ENCODE data around the gene FKBP1A. TPM values are rescaled to one million over a fixed set of nuclear protein-coding genes. Genes with fewer than 3 reads are reported as not detected.

Gene FKBP1A
- total and polyA plus RNA-seq, 10 of the 15 experiments (the other 5 are each of a cell fraction or from before 2014, with no cell fraction given) = 103 to 687 (median 254) TPM

GRCh38 chr20:1328680-1329330 lies 64.0 kb downstream of the FKBP1A start, which contains the start of gene SDCBP2:
TSS of gene SDCBP2 (minus strand) at chr20:1329139. CDS start at chr20:1320416, 8,723 bp downstream.
- POLR2A ChIA-PET = interaction anchor here (0.8 to 7.0 kb wide), 2 partner anchors 46 to 62 kb away, joined by 3 to 76 read pairs; partner anchors contain the start of gene FKBP1A
- Histone ChIP-seq H3K27ac (ENCODE audit: control insufficient read depth, insufficient read depth) (peak within 1 kb of the TSS; percentile 54), H3K9ac (ENCODE audit: control insufficient read depth, insufficient read depth, low read length) (peak within 1 kb of the TSS; percentile 48), H3K9me3 (replicated peaks; ENCODE audit: control insufficient read depth, insufficient read depth, low read length) (no peaks in the 10 kb centered on the region), H3K4me1 (ENCODE audit: control insufficient read depth, insufficient read depth, low read length) (peaks cover 34% of the 10 kb centered on the region), H3K79me2 (ENCODE audit: control insufficient read depth, insufficient read depth, low read length) (peaks cover 52% of the 10 kb centered on the region), H3K27me3 (replicated peaks in 1 of 2; ENCODE audit: control insufficient read depth in 2 of 2, insufficient read depth in 2 of 2, low read length in 1 of 2) (no peaks in the 10 kb centered on the region), H3K4me3 (peak within 1 kb of the TSS; percentile 90; the same call in 1 of the 2 replicates), H2AFZ (ENCODE audit: control insufficient read depth, low read depth, low read length) (no peak within 1 kb of the TSS), H4K20me1 (ENCODE audit: control insufficient read depth, insufficient read depth) (no peaks in the 10 kb centered on the region; the same call in 1 of the 2 replicates), H3K4me2 (ENCODE audit: control insufficient read depth, insufficient read depth) (peak within 1 kb of the TSS; percentile 80), H3K36me3 (ENCODE audit: control insufficient read depth in 2 of 2, insufficient read depth in 2 of 2, low read length in 1 of 2) (no peaks in the 10 kb centered on the region)
- RAD21 ChIA-PET (ENCODE audit: unreplicated experiment) = interaction anchor here (0.9 to 4.6 kb wide), 6 partner anchors 48 to 175 kb away, joined by 3 to 37 read pairs (median 6); no protein-coding TSS in a partner anchor
- no TSS peak for BruUV-seq (replicated peaks)
- in situ Hi-C loops (cut with MboI) (no loop called here), intact Hi-C loops (cut with micrococcal nuclease; ENCODE audit: unreplicated experiment) (no loop called here)
- FAIRE-seq (no peak), DNase-seq (ENCODE audit: low read depth, low spot score) (no peak), ATAC-seq (no peak)
- 74% methylated on average over 6 of the region's 8 CpGs for WGBS (ENCODE audit: insufficient coverage, insufficient replicate concordance, low lambda C conversion rate, missing lambda C conversion rate)
- CTCF ChIA-PET = interaction anchor here (0.7 to 7.6 kb wide), 11 partner anchors 14 to 175 kb away, joined by 3 to 55 read pairs (median 5); partner anchors contain the start of genes FKBP1A and NSFL1C
- SMC1A ChIA-PET (ENCODE audit: uncharacterized antibody, unreplicated experiment) = interaction anchor here (0.7 to 5.0 kb wide), 12 partner anchors 14 to 137 kb away, joined by 3 to 52 read pairs (median 6); partner anchors contain the start of gene FKBP1A
- TF ChIP-seq ZBED1 (IDR thresholded peaks at IDR 0.05; ENCODE audit: borderline replicate concordance) = no peak
- no peak for TF ChIP-seq NFYA (IDR thresholded peaks at IDR 0.05; ENCODE audit: borderline replicate concordance, low read depth, low read length)
- TF ChIP-seq CHD4 (IDR thresholded peaks at IDR 0.05) = no peak
- no peak for TF ChIP-seq KLF5 (IDR thresholded peaks at IDR 0.05; ENCODE audit: partially characterized antibody)
- TF ChIP-seq ZNF622 (IDR thresholded peaks at IDR 0.05) = no peak
- TF ChIP-seq REST (IDR thresholded peaks at IDR 0.05; ENCODE audit: low read depth, low read length) = no peak
- TF ChIP-seq USF1 (IDR thresholded peaks at IDR 0.05; ENCODE audit: borderline replicate concordance, extremely low read length, insufficient read depth, low read depth, low read length) = no peak
- no peak for TF ChIP-seq SUPT20H (IDR thresholded peaks at IDR 0.05; ENCODE audit: borderline replicate concordance, control insufficient read depth, low read depth, low read length)
- no peak for TF ChIP-seq PML (IDR thresholded peaks at IDR 0.05; ENCODE audit: low read length)
- TF ChIP-seq RBBP5 (conservative IDR thresholded peaks at IDR 0.05) = no peak
- no peak for TF ChIP-seq IKZF2 (IDR thresholded peaks at IDR 0.05)
- TF ChIP-seq RB1 (IDR thresholded peaks at IDR 0.05; ENCODE audit: borderline replicate concordance) = no peak
- TF ChIP-seq NR2C1 (IDR thresholded peaks at IDR 0.05) = no peak
- TF ChIP-seq TCF3 (IDR thresholded peaks at IDR 0.05; ENCODE audit: borderline replicate concordance, insufficient read depth, low read depth, low read length) = no peak
- TF ChIP-seq FOXK2 (IDR thresholded peaks at IDR 0.05) = no peak
- TF ChIP-seq PBX3 (IDR thresholded peaks at IDR 0.05; ENCODE audit: insufficient replicate concordance, low read depth, low read length) = no peak
- TF ChIP-seq POLR2AphosphoS5 (IDR thresholded peaks at IDR 0.05; ENCODE audit: low read length) = no peak
- no peak for TF ChIP-seq NFXL1 (IDR thresholded peaks at IDR 0.05; ENCODE audit: borderline replicate concordance)
- no peak for TF ChIP-seq BACH1 (IDR thresholded peaks at IDR 0.05; ENCODE audit: borderline replicate concordance)

Measured in GM12878 (cell line).